ENCODE results near the gene NRP2. TPM values are rescaled to one million over a fixed set of nuclear protein-coding genes. Genes with fewer than 3 reads are reported as not detected.
A peak's percentile ranks its signal among the peaks of the same experiment; 100 is the strongest.

Gene NRP2
- total and polyA plus RNA-seq, 2 donors (not counting 1 experiment from before 2014, with no cell fraction given), result 16.6 to 28.7 TPM

GRCh38 chr2:205758051-205758450 is 75.8 kb downstream of the NRP2 start:
- Histone ChIP-seq H3K79me2 (ENCODE audit: control insufficient read depth, insufficient read depth, low read length) (no peaks in the 10 kb centered on the region), H3K4me2 (ENCODE audit: extremely low read depth, insufficient read depth, low read length) (no peak overlapping the region), H3K36me3 (ENCODE audit: control insufficient read depth, insufficient read depth, low read length) (no peaks in the 10 kb centered on the region), H2AFZ (ENCODE audit: low read length) (no peak overlapping the region), H3K9ac (ENCODE audit: insufficient read depth, low read length) (no peak overlapping the region), H3K27me3 (ENCODE audit: control insufficient read depth, insufficient read depth, low read length) (no peaks in the 10 kb centered on the region), H3K9me3 (ENCODE audit: control insufficient read depth, insufficient read depth, low read depth, low read length) (no peaks in the 10 kb centered on the region), H3K4me1 (ENCODE audit: control insufficient read depth, extremely low read depth, insufficient read depth, low read length) (peaks cover 16% of the 10 kb centered on the region), H4K20me1 (ENCODE audit: control insufficient read depth, extremely low read depth, insufficient read depth, low read length) (no peaks in the 10 kb centered on the region), H3K27ac (ENCODE audit: insufficient read depth, low read length) (peak overlapping the region; percentile 5), H3K4me3 (replicated peaks in 1 of 4; ENCODE audit: control extremely low read depth in 1 of 4, insufficient read depth in 1 of 4, low read depth in 3 of 4, low read length in 4 of 4) (no peak overlapping the region)
- TF ChIP-seq EZH2 (IDR thresholded peaks at IDR 0.05; ENCODE audit: low read length, missing control alignments) (no peak), CTCF (conservative IDR thresholded peaks at IDR 0.05 in 1 of 2, IDR thresholded peaks at IDR 0.05 in 1 of 2; ENCODE audit: low read depth in 1 of 2, low read length in 2 of 2) (no peak)
- peak; percentile 80 to 96 for DNase-seq (ENCODE audit: low read depth in 2 of 2)

- no peak overlapping the region for H3K4me3 ChIP-seq (replicated peaks in 1 of 4; ENCODE audit: control extremely low read depth in 1 of 4, insufficient read depth in 1 of 4, low read depth in 3 of 4, low read length in 4 of 4)
- no peak overlapping the region for H3K4me2 ChIP-seq (ENCODE audit: extremely low read depth, insufficient read depth, low read length)
- peaks cover 20% of the 10 kb centered on the region for H3K4me1 ChIP-seq (ENCODE audit: control insufficient read depth, extremely low read depth, insufficient read depth, low read length)
- TF ChIP-seq CTCF (conservative IDR thresholded peaks at IDR 0.05 in 1 of 2, IDR thresholded peaks at IDR 0.05 in 1 of 2; ENCODE audit: low read depth in 1 of 2, low read length in 2 of 2) (no peak), EZH2 (IDR thresholded peaks at IDR 0.05; ENCODE audit: low read length, missing control alignments) (no peak)
- peak overlapping the region; percentile 5 for H3K27ac ChIP-seq (ENCODE audit: insufficient read depth, low read length)
- no peaks in the 10 kb centered on the region for H3K9me3 ChIP-seq (ENCODE audit: control insufficient read depth, insufficient read depth, low read depth, low read length)
- H3K27me3 ChIP-seq (ENCODE audit: control insufficient read depth, insufficient read depth, low read length), result no peaks in the 10 kb centered on the region
- DNase-seq (ENCODE audit: low read depth in 2 of 2), result no peak
- no peaks in the 10 kb centered on the region for H4K20me1 ChIP-seq (ENCODE audit: control insufficient read depth, extremely low read depth, insufficient read depth, low read length)
- no peak overlapping the region for H2AFZ ChIP-seq (ENCODE audit: low read length)
- H3K9ac ChIP-seq (ENCODE audit: insufficient read depth, low read length), result no peak overlapping the region
- H3K36me3 ChIP-seq (ENCODE audit: control insufficient read depth, insufficient read depth, low read length), result no peaks in the 10 kb centered on the region
- no peaks in the 10 kb centered on the region for H3K79me2 ChIP-seq (ENCODE audit: control insufficient read depth, insufficient read depth, low read length)
Measured at GRCh38 chr2:205758500-205758899, 76.2 kb downstream of the NRP2 start.

GRCh38 chr2:205759257-205759656 is 77.0 kb downstream of the NRP2 start:
- no peaks in the 10 kb centered on the region for H3K36me3 ChIP-seq (ENCODE audit: control insufficient read depth, insufficient read depth, low read length)
- no peaks in the 10 kb centered on the region for H4K20me1 ChIP-seq (ENCODE audit: control insufficient read depth, extremely low read depth, insufficient read depth, low read length)
- no peak overlapping the region for H3K9ac ChIP-seq (ENCODE audit: insufficient read depth, low read length)
- peak in 1 of 2 donors; percentile 42 for DNase-seq (ENCODE audit: low read depth in 2 of 2)
- no peaks in the 10 kb centered on the region for H3K79me2 ChIP-seq (ENCODE audit: control insufficient read depth, insufficient read depth, low read length)
- H3K4me3 ChIP-seq (replicated peaks in 1 of 4; ENCODE audit: control extremely low read depth in 1 of 4, insufficient read depth in 1 of 4, low read depth in 3 of 4, low read length in 4 of 4), result no peak overlapping the region
- peaks cover 20% of the 10 kb centered on the region for H3K4me1 ChIP-seq (ENCODE audit: control insufficient read depth, extremely low read depth, insufficient read depth, low read length)
- no peak overlapping the region for H2AFZ ChIP-seq (ENCODE audit: low read length)
- no peaks in the 10 kb centered on the region for H3K9me3 ChIP-seq (ENCODE audit: control insufficient read depth, insufficient read depth, low read depth, low read length)
- no peak overlapping the region for H3K4me2 ChIP-seq (ENCODE audit: extremely low read depth, insufficient read depth, low read length)
- no peaks in the 10 kb centered on the region for H3K27me3 ChIP-seq (ENCODE audit: control insufficient read depth, insufficient read depth, low read length)
- TF ChIP-seq EZH2 (IDR thresholded peaks at IDR 0.05; ENCODE audit: low read length, missing control alignments) (no peak), CTCF (conservative IDR thresholded peaks at IDR 0.05 in 1 of 2, IDR thresholded peaks at IDR 0.05 in 1 of 2; ENCODE audit: low read depth in 1 of 2, low read length in 2 of 2) (no peak)
- H3K27ac ChIP-seq (ENCODE audit: insufficient read depth, low read length), result no peak overlapping the region

Data from fibroblast of lung (primary cell).